K562 (cell line): ENCODE measurements around the gene ITGB5. TPM values are rescaled to one million over a fixed set of nuclear protein-coding genes. Genes with fewer than 3 reads are reported as not detected.

Experiments used
- COPS2 ChIP-seq: fragments of 450-650 bp; conservative IDR thresholded peaks from 2 replicates; pipeline ENCODE4 v1.6.1; 2016; ENCODE audit warnings: mild to moderate bottlenecking, moderate library complexity
- CREM ChIP-seq: IDR thresholded peaks from 2 replicates; pipeline ENCODE4 v1.6.1; 2014; ENCODE audit warnings: antibody characterized with exemption, low read depth
- E4F1 ChIP-seq: fragments of 250-450 bp; sonication (Bioruptor Pico); IDR thresholded peaks from 2 replicates; pipeline ENCODE4 v1.5.0; 2021; ENCODE audit warnings: mild to moderate bottlenecking, borderline replicate concordance
- FOXA1 ChIP-seq: fragments of 450-650 bp; IDR thresholded peaks from 2 replicates; pipeline ENCODE4 v1.6.1; 2016; ENCODE audit warnings: mild to moderate bottlenecking, borderline replicate concordance
- FOXK1 ChIP-seq: sonication (generic); formaldehyde crosslinking; IDR thresholded peaks from 2 replicates; pipeline ENCODE4 v1.8.0; 2022; ENCODE audit warnings: missing genetic modification reagents, mild to moderate bottlenecking, borderline replicate concordance
- IFI16 ChIP-seq: fragments of 250-450 bp; sonication (Bioruptor Pico); IDR thresholded peaks from 2 replicates; pipeline ENCODE4 v2.1.2; 2022; ENCODE audit warnings: mild to moderate bottlenecking, inconsistent platforms
- KAT8 ChIP-seq: fragments of 450-650 bp; IDR thresholded peaks from 2 replicates; pipeline ENCODE4 v1.6.1; 2016; ENCODE audit warnings: low read depth, mild to moderate bottlenecking
- PBX2 ChIP-seq, 2 experiments: IDR thresholded peaks in 1 of 2; conservative IDR thresholded peaks in 1 of 2; 2 replicates each; pipeline ENCODE4 v1.6.1; 2016; ENCODE audit warnings: low read depth in 2 of 2, mild to moderate bottlenecking in 1 of 2, missing compliant biosample characterization in 1 of 2, missing genetic modification characterization in 1 of 2, moderate library complexity in 1 of 2
- PTRF ChIP-seq: fragments of 450-650 bp; IDR thresholded peaks from 2 replicates; pipeline ENCODE4 v1.6.1; 2016; ENCODE audit warnings: mild to moderate bottlenecking, missing genetic modification characterization, missing compliant biosample characterization
- RBM17 ChIP-seq: fragments of 200-400 bp; formaldehyde crosslinking; IDR thresholded peaks from 2 replicates; pipeline ENCODE4 v1.6.1; 2017; ENCODE audit warnings: low read depth, mild to moderate bottlenecking, low read length, borderline replicate concordance
- RBM25 ChIP-seq: fragments of 200-400 bp; formaldehyde crosslinking; IDR thresholded peaks from 2 replicates; pipeline ENCODE4 v1.6.1; 2018; ENCODE audit warnings: low read length, low read depth, moderate library complexity; ENCODE audit not compliant: severe bottlenecking
- RFX7 ChIP-seq: fragments of 250-450 bp; sonication (Bioruptor Pico); IDR thresholded peaks from 2 replicates; pipeline ENCODE4 v1.5.1; 2021; ENCODE audit warnings: mild to moderate bottlenecking
- SFPQ ChIP-seq: fragments of 200-400 bp; formaldehyde crosslinking; IDR thresholded peaks from 2 replicates; pipeline ENCODE4 v1.6.1; 2017; ENCODE audit warnings: mild to moderate bottlenecking, low read depth, low read length, moderate library complexity
- ZBTB1 ChIP-seq: sonication (generic); formaldehyde crosslinking; IDR thresholded peaks from 2 replicates; pipeline ENCODE4 v1.8.1; 2023; ENCODE audit warnings: missing genetic modification reagents, low read depth, mild to moderate bottlenecking, borderline replicate concordance
- ZNF77 ChIP-seq: fragments of 250-450 bp; sonication (Bioruptor Pico); IDR thresholded peaks from 2 replicates; pipeline ENCODE4 v1.5.0; 2020
- ZZZ3 ChIP-seq: fragments of 450-650 bp; IDR thresholded peaks from 2 replicates; pipeline ENCODE4 v1.6.1; 2016; ENCODE audit warnings: antibody characterized with exemption, mild to moderate bottlenecking, moderate library complexity
- polyA plus RNA-seq, 8 experiments: library from polyadenylated mRNA; depleted of rRNA in 4 of 8; stranded (reverse) in 5 of 8; unstranded in 3 of 8; fragments of >200 nt; fragmentation: Nextera tagmentation in 2 of 8; fragmentation: Illumina TruSeq in 1 of 8; extraction: Ambion mirVana in 2 of 8; extraction: Trizol in 1 of 8; gene quantifications; 2 replicates each; pipeline versions ENCODE4 v1.2.1 to v1.2.3, GENCODE V29; 2011 to 2014; ENCODE audit warnings: inconsistent platforms in 1 of 8, missing spikeins in 1 of 8
- total RNA-seq, 7 experiments: library from RNA; depleted of rRNA in 6 of 7; stranded (reverse); fragments of >200 nt in 6 of 7; fragmentation: Illumina TruSeq in 2 of 7; extraction: Trizol in 2 of 7; gene quantifications; 2 replicates each; pipeline versions ENCODE4 v1.2.1 to v1.2.3, GENCODE V29; 2011 to 2021; ENCODE audit warnings: low replicate concordance in 1 of 7
- TF ChIP-seq, protein P1 (sequence below), 2 experiments: fragments of 200-800 bp in 1 of 2; sonication (Bioruptor generic) in 1 of 2; sonication (generic) in 1 of 2; formaldehyde crosslinking in 1 of 2; IDR thresholded peaks in 1 of 2; conservative IDR thresholded peaks in 1 of 2; 2 replicates each; pipeline versions ENCODE4 v1.5.0 to v1.6.1; 2016 to 2020; ENCODE audit warnings: missing compliant biosample characterization in 1 of 2, missing genetic modification characterization in 1 of 2, missing genetic modification reagents in 1 of 2

Gene ITGB5
- total and polyA plus RNA-seq, 9 of the 15 experiments (the other 6 are each of a cell fraction or from before 2014, with no cell fraction given): 1.7 to 46.8 (median 9.9) TPM

DNA sequence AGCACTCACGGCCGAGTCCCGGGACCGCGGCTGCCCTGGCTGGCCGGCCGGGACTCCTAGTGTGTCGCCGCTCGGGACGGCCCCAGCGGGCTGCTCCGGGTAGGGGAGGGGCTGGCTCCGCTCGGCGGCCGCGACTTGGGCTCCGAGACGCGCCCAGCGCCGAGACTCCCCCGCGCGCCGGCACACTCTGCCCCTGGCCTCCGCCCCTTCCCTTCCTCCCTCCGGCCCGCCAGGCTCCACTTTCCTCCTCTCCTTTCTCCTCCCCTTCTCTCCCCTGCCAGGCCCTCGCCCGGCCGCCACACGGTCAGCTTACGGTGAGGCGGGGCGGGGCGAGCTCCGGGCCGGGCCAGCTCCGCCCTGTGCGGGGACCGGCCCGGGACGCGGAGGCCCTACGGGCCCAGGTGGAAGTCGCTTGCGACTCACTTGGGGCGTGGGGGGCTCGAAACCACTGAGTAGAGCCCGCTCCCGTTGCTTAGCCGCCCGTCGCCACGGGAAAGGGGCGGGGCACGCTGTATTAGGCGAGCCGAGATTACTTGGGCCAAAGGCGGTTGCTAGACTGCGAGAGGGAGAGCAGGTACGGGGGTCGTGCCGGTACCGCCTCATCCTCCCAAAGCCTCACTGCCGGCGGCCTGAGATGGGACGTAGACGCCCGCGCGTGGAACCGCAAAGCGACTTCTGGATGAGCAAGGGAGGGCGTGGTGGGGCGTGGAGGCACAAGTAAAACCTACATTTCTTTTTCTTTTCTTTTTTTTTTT is at the start of gene ITGB5 (continued):
- TF ChIP-seq PBX2 (CRISPR knock-in tag; IDR thresholded peaks at IDR 0.05; ENCODE audit: low read depth) (no peak), PBX2 (tag; conservative IDR thresholded peaks at IDR 0.05; ENCODE audit: low read depth) (no peak), IFI16 (no peak), E4F1 (no peak), PTRF (no peak), FOXA1 (no peak), CREM (no peak), KAT8 (no peak), ZZZ3 (no peak), FOXK1 (CRISPR knock-in tag) (no peak), SFPQ (no peak), ZBTB1 (CRISPR knock-in tag) (no peak), RFX7 (CRISPR knock-in tag) (no peak), COPS2 (no peak), RBM25 (no peak), ZNF77 (no peak), RBM17 (no peak)
- TF ChIP-seq, protein P1, sequence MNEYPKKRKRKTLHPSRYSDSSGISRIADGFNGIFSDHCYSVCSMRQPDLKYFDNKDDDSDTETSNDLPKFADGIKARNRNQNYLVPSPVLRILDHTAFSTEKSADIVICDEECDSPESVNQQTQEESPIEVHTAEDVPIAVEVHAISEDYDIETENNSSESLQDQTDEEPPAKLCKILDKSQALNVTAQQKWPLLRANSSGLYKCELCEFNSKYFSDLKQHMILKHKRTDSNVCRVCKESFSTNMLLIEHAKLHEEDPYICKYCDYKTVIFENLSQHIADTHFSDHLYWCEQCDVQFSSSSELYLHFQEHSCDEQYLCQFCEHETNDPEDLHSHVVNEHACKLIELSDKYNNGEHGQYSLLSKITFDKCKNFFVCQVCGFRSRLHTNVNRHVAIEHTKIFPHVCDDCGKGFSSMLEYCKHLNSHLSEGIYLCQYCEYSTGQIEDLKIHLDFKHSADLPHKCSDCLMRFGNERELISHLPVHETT (CRISPR knock-in tag; conservative IDR thresholded peaks at IDR 0.05 in 1 of 2, IDR thresholded peaks at IDR 0.05 in 1 of 2): no peak
